ENCODE results near the gene NCK1. TPM values are rescaled to one million over a fixed set of nuclear protein-coding genes. Genes with fewer than 3 reads are reported as not detected.
A peak's percentile ranks its signal among the peaks of the same experiment; 100 is the strongest.
"Not testable (repeated sequence)": the region's sequence is repeated elsewhere in the genome, so short reads cannot be mapped to it uniquely, and the experiment has no call there.

The NCK1 gene
- total RNA-seq, 5 donors from 2014 or later (not counting 1 experiment from before 2014, with no cell fraction given) = 46.9 to 65.3 (median 50.9) TPM

DNA sequence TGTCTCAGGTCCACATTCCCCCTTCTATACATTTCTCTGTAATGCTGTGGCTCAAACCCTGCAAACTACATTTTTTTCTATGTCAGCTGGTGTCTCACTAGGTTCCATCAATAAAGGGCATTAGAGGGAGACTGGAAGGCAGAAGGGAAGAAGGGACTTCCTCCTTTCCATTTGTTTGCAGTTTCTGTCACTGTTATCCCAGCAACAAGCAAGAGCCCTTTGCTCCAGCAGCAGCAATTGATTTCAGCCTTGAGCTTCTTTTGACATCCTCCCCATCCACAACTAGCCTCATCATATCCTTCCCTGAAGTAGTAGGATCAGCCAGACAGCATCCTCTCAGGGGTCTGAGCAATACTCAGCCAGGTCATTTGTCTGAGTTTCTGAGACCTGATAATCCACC, 5.3 kb upstream of the NCK1 start:
- Histone ChIP-seq H3K27me3 (replicated peaks in 1 of 2; ENCODE audit: control insufficient read depth in 2 of 2, extremely low read depth in 1 of 2, insufficient read depth in 2 of 2, low read length in 1 of 2) (no peaks in the 10 kb centered on the region), H3K4me3 (ENCODE audit: control insufficient read depth in 1 of 2, extremely low read depth in 1 of 2, low read length in 1 of 2) (no peak overlapping the region), H3K27ac (ENCODE audit: low read length) (no peak overlapping the region), H3K4me1 (ENCODE audit: control insufficient read depth in 1 of 2, extremely low read depth in 1 of 2, insufficient read depth in 2 of 2, low read length in 2 of 2) (peaks cover 11 to 12% of the 10 kb centered on the region in 2 experiments), H3K36me3 (ENCODE audit: control insufficient read depth in 2 of 2, extremely low read depth in 1 of 2, insufficient read depth in 1 of 2, low read length in 1 of 2) (no peaks in the 10 kb centered on the region), H3K9me3 (no peaks in the 10 kb centered on the region)
- POLR2A ChIA-PET = no interaction called here
- H3K27ac Mint-ChIP-seq = no peak overlapping the region
- no peak for DNase-seq
- H3K4me1 Mint-ChIP-seq = peaks cover 19 to 43% (median 34%) of the 10 kb centered on the region in 3 donors
- CTCF ChIA-PET = no interaction called here
- H3K36me3 Mint-ChIP-seq = peaks cover 43% of the 10 kb centered on the region
- H3K4me3 Mint-ChIP-seq = no peak overlapping the region
- no peak for ATAC-seq (replicated peaks in 1 of 4)
- H3K27me3 Mint-ChIP-seq = no peaks in the 10 kb centered on the region
- peaks cover 0 to 8% (median 4%) of the 10 kb centered on the region in 3 donors for H3K9me3 Mint-ChIP-seq

DNA sequence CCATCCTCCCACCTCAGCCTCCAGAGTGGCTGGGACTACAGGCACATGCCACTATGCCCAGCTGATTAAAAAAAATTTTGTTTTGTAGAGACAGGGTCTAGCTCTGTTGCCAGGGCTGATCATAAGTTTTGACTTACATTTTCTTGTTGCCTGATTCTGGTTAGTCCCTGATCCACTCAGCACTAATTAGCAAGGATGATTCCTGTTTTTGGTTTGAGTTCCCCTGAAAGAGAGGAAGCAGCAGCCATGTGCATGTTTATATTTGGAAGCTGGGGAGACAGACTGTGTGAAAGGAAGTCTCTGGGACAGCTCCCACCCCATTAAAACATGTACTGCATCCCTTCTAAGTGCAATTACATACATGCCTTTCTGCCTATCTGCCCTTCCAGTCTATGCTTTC, 3.6 kb upstream of the NCK1 start:
- no peaks in the 10 kb centered on the region for H3K36me3 ChIP-seq (ENCODE audit: control insufficient read depth in 2 of 2, extremely low read depth in 1 of 2, insufficient read depth in 1 of 2, low read length in 1 of 2)
- DNase-seq = no peak
- Mint-ChIP-seq H3K4me3 (no peak overlapping the region), H3K4me1 (peaks cover 20 to 49% (median 40%) of the 10 kb centered on the region in 3 donors), H3K27ac (peak overlapping the region in 1 of 2 donors; percentile 13), H3K9me3 (peaks cover 0 to 8% (median 4%) of the 10 kb centered on the region in 3 donors), H3K36me3 (peaks cover 38% of the 10 kb centered on the region), H3K27me3 (no peaks in the 10 kb centered on the region)
- peaks cover 13 to 14% of the 10 kb centered on the region in 2 experiments for H3K4me1 ChIP-seq (ENCODE audit: control insufficient read depth in 1 of 2, extremely low read depth in 1 of 2, insufficient read depth in 2 of 2, low read length in 2 of 2)
- no peak overlapping the region for H3K27ac ChIP-seq (ENCODE audit: low read length)
- H3K4me3 ChIP-seq (ENCODE audit: control insufficient read depth in 1 of 2, extremely low read depth in 1 of 2, low read length in 1 of 2) = no peak overlapping the region
- no peaks in the 10 kb centered on the region for H3K27me3 ChIP-seq (replicated peaks in 1 of 2; ENCODE audit: control insufficient read depth in 2 of 2, extremely low read depth in 1 of 2, insufficient read depth in 2 of 2, low read length in 1 of 2)
- CTCF ChIA-PET = interaction anchor here (0.6 to 6.5 kb wide), 4 partner anchors 12 to 105 kb away, joined by 3 to 89 read pairs (median 5); partner anchors contain the start of gene STAG1 (in 1 of the 2)
- ATAC-seq (replicated peaks in 1 of 4) = no peak
- POLR2A ChIA-PET = interaction anchor here in 1 of 2 donors (1.0 kb wide), 1 partner anchor 8 kb away, joined by 3 read pairs; no protein-coding TSS in a partner anchor
- no peaks in the 10 kb centered on the region for H3K9me3 ChIP-seq

DNA sequence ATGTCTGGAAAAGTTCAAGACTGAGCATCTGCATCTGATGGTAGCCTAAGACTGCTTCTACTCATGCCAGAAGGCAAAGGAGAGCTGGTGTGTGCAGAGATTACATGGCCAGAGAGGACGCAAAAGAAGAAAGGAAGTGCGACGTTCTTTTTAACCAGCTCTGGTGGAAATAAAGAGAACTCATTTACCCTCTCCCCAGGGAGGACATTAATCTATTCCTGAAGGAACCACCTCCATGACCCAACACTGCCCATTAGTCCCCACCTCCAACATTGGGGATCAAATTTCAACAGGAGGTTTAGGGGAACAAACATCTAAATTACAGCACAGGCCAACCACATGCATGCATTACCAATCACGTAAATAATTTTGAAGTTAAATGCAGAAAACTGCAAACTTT, 1.5 kb upstream of the NCK1 start:
- H3K4me3 Mint-ChIP-seq = peak overlapping the region; percentile 89 to 94 (median 90)

DNA sequence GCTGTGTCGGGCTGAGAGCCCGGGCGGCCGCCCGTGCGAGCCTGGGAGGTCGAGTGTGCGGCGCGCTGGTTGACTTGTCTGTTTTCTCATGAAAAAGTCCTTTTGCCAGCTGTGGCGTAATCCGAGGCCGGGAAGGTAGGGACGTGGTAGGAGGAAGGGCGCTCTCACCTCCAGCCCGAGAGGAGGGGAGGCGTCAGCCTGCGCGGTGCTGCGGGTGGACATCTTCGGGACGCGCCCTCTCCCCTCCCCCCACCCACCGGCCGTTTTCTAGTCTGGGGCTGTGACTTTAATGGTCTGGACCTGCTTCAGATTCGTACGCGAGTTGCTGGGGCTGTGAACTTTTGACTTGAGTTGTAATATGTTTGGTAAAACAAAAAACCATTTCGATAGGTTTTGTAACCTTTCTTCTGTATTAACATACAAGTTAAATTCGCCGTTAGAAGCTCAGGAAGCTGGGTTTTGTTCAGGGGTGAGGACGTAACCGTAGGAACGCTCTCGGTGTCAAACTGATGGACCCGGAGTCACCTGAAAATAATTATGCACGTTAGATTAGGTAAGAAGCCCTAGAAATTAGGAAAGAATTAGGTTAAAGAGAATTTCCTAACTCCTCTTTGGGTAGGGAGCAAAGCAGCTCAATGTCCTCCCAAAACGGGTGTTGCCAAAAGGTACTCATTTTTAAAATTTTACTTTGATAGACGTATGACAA, 762 bp downstream of the NCK1 start:
- Histone ChIP-seq H3K36me3 (ENCODE audit: control insufficient read depth in 2 of 2, extremely low read depth in 1 of 2, insufficient read depth in 1 of 2, low read length in 1 of 2) (no peaks in the 10 kb centered on the region), H3K27ac (ENCODE audit: low read length) (peak overlapping the region; percentile 89), H3K4me1 (ENCODE audit: control insufficient read depth in 1 of 2, extremely low read depth in 1 of 2, insufficient read depth in 2 of 2, low read length in 2 of 2) (peaks cover 17 to 35% of the 10 kb centered on the region in 2 experiments), H3K9me3 (no peaks in the 10 kb centered on the region), H3K27me3 (replicated peaks in 1 of 2; ENCODE audit: control insufficient read depth in 2 of 2, extremely low read depth in 1 of 2, insufficient read depth in 2 of 2, low read length in 1 of 2) (no peaks in the 10 kb centered on the region), H3K4me3 (ENCODE audit: control insufficient read depth in 1 of 2, extremely low read depth in 1 of 2, low read length in 1 of 2) (peak overlapping the region; percentile 84 to 95)
- ATAC-seq (replicated peaks in 1 of 4) (peak in 3 of 4 experiments; percentile 0 to 5 (median 2)), DNase-seq (peak in 24 of 35 experiments; percentile 2 to 59 (median 17))
- CTCF ChIA-PET = interaction anchor here (0.6 to 6.5 kb wide), 7 partner anchors 8 to 1171 kb away, joined by 3 to 89 read pairs (median 11); partner anchors contain the start of gene STAG1 (in 2 of the 2)
- no peaks in the 10 kb centered on the region for H3K9me3 Mint-ChIP-seq
- no peaks in the 10 kb centered on the region for H3K27me3 Mint-ChIP-seq
- peaks cover 46 to 71% (median 66%) of the 10 kb centered on the region in 3 donors for H3K4me1 Mint-ChIP-seq
- peak overlapping the region; percentile 97 to 98 for H3K27ac Mint-ChIP-seq
- POLR2A ChIA-PET = interaction anchor here in 1 of 2 donors (0.6 to 3.5 kb wide), 9 partner anchors 7 to 668 kb away, joined by 3 to 34 read pairs (median 7); partner anchors contain the start of genes MSL2 and STAG1
- peak overlapping the region; percentile 89 to 94 (median 90) for H3K4me3 Mint-ChIP-seq
- WGBS (ENCODE audit: insufficient coverage) = 0% methylated on average over 4 of the region's 39 CpGs
- H3K36me3 Mint-ChIP-seq = peaks cover 15% of the 10 kb centered on the region

More for the DNA sequence above, 1.5 kb upstream of the NCK1 start:
- Histone ChIP-seq H3K27me3 (replicated peaks in 1 of 2; ENCODE audit: control insufficient read depth in 2 of 2, extremely low read depth in 1 of 2, insufficient read depth in 2 of 2, low read length in 1 of 2) (no peaks in the 10 kb centered on the region), H3K4me1 (ENCODE audit: control insufficient read depth in 1 of 2, extremely low read depth in 1 of 2, insufficient read depth in 2 of 2, low read length in 2 of 2) (peaks cover 14 to 24% of the 10 kb centered on the region in 2 experiments), H3K36me3 (ENCODE audit: control insufficient read depth in 2 of 2, extremely low read depth in 1 of 2, insufficient read depth in 1 of 2, low read length in 1 of 2) (no peaks in the 10 kb centered on the region), H3K27ac (ENCODE audit: low read length) (peak overlapping the region; percentile 79), H3K9me3 (no peaks in the 10 kb centered on the region), H3K4me3 (ENCODE audit: control insufficient read depth in 1 of 2, extremely low read depth in 1 of 2, low read length in 1 of 2) (peak overlapping the region; percentile 78 to 95)
- POLR2A ChIA-PET = interaction anchor here in 1 of 2 donors (0.6 to 3.5 kb wide), 6 partner anchors 21 to 680 kb away, joined by 3 to 34 read pairs (median 5); partner anchors contain the start of gene STAG1
- peak overlapping the region; percentile 97 to 98 for H3K27ac Mint-ChIP-seq
- no peaks in the 10 kb centered on the region for H3K27me3 Mint-ChIP-seq
- WGBS (ENCODE audit: insufficient coverage) = no CpG with 5 or more reads among the region's 4 CpGs
- CTCF ChIA-PET = interaction anchor here (0.6 to 6.5 kb wide), 5 partner anchors 20 to 154 kb away, joined by 3 to 89 read pairs (median 7); partner anchors contain the start of gene STAG1 (in 1 of the 2)
- peaks cover 0 to 8% (median 4%) of the 10 kb centered on the region in 3 donors for H3K9me3 Mint-ChIP-seq
- peaks cover 26% of the 10 kb centered on the region for H3K36me3 Mint-ChIP-seq
- H3K4me1 Mint-ChIP-seq = peaks cover 24 to 60% (median 47%) of the 10 kb centered on the region in 3 donors
- peak in 1 of 35 experiments; percentile 9 for DNase-seq
- ATAC-seq (replicated peaks in 1 of 4) = no peak

DNA sequence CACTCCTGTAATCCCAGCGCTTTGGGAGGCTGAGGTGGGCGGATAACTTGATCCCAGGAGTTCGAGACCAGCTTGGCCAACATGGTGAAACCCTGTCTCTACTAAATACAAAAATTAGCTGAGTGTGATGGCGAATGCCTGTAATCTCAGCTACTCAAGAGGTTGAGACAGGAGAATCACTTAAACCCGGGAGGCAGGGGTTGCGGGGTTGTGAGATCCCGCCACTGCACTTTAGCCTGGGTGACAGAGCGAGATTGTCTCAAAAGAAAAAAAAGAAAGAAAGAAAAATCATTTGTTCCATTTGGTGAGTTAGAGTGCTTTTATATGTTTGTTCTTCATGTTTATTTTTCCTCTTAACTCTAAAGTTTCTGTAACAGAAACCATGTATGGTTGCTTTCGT, 7.3 kb downstream of the NCK1 start:
- H3K36me3 Mint-ChIP-seq = peaks cover 41% of the 10 kb centered on the region
- WGBS (ENCODE audit: insufficient coverage) = 96% methylated on average over 5 of the region's 9 CpGs
- H3K4me1 Mint-ChIP-seq = peaks cover 73 to 79% (median 76%) of the 10 kb centered on the region in 3 donors

DNA sequence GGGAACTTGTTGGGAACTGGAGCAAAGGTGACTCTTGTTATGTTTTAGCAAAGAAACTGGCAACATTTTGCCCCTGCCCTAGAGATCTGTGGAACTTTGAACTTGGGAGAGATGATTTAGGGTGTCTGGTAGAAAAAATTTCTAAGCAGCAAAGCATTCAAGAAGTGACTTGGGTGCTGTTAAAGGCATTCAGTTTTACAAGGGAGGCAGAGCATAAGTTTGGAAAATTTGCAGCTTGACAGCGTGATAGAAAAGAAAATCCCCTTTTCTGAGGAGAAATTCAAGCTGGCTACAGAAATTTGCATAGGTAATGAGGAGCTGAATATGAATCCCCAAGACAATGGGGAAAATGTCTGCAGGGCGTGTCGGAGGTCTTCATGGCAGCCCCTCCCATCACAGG, 10.2 kb downstream of the NCK1 start:
- peaks cover 1 to 30% of the 10 kb centered on the region in 2 experiments for H3K4me1 ChIP-seq (ENCODE audit: control insufficient read depth in 1 of 2, extremely low read depth in 1 of 2, insufficient read depth in 2 of 2, low read length in 2 of 2)
- Mint-ChIP-seq H3K4me1 (peaks cover 71 to 78% (median 73%) of the 10 kb centered on the region in 3 donors), H3K36me3 (peaks cover 50% of the 10 kb centered on the region), H3K4me3 (peak overlapping the region in 1 of 3 donors; percentile 44)
- DNase-seq; H3K4me3 ChIP-seq (ENCODE audit: control insufficient read depth in 1 of 2, extremely low read depth in 1 of 2, low read length in 1 of 2); ATAC-seq (replicated peaks in 1 of 4); H3K27ac ChIP-seq (ENCODE audit: low read length); POLR2A ChIA-PET; H3K27me3 Mint-ChIP-seq; H3K9me3 Mint-ChIP-seq; CTCF ChIA-PET; H3K27me3 ChIP-seq (replicated peaks in 1 of 2; ENCODE audit: control insufficient read depth in 2 of 2, extremely low read depth in 1 of 2, insufficient read depth in 2 of 2, low read length in 1 of 2); H3K9me3 ChIP-seq; H3K27ac Mint-ChIP-seq: not testable (repeated sequence)
- 78% methylated on average over 1 of the region's 3 CpGs for WGBS (ENCODE audit: insufficient coverage)
- H3K36me3 ChIP-seq (ENCODE audit: control insufficient read depth in 2 of 2, extremely low read depth in 1 of 2, insufficient read depth in 1 of 2, low read length in 1 of 2) = peaks cover 4 to 21% of the 10 kb centered on the region in 2 donors

More for the DNA sequence above, 7.3 kb downstream of the NCK1 start:
- H3K27ac ChIP-seq (ENCODE audit: low read length) = no peak overlapping the region
- ATAC-seq (replicated peaks in 1 of 4) = no peak
- no peaks in the 10 kb centered on the region for H3K9me3 ChIP-seq
- H3K27ac Mint-ChIP-seq = no peak overlapping the region
- H3K36me3 ChIP-seq (ENCODE audit: control insufficient read depth in 2 of 2, extremely low read depth in 1 of 2, insufficient read depth in 1 of 2, low read length in 1 of 2) = peaks cover 4 to 21% of the 10 kb centered on the region in 2 donors
- H3K4me1 ChIP-seq (ENCODE audit: control insufficient read depth in 1 of 2, extremely low read depth in 1 of 2, insufficient read depth in 2 of 2, low read length in 2 of 2) = peaks cover 2 to 41% of the 10 kb centered on the region in 2 experiments
- no peak overlapping the region for H3K4me3 Mint-ChIP-seq
- no peak overlapping the region for H3K4me3 ChIP-seq (ENCODE audit: control insufficient read depth in 1 of 2, extremely low read depth in 1 of 2, low read length in 1 of 2)
- no peaks in the 10 kb centered on the region for H3K27me3 ChIP-seq (replicated peaks in 1 of 2; ENCODE audit: control insufficient read depth in 2 of 2, extremely low read depth in 1 of 2, insufficient read depth in 2 of 2, low read length in 1 of 2)
- CTCF ChIA-PET = no interaction called here
- H3K9me3 Mint-ChIP-seq = peaks cover 7 to 9% (median 7%) of the 10 kb centered on the region in 3 donors
- DNase-seq = no peak
- POLR2A ChIA-PET = no interaction called here
- no peaks in the 10 kb centered on the region for H3K27me3 Mint-ChIP-seq
